Pons (tissue), 1 donor: ENCODE measurements around the gene GPNMB.
"Not testable (repeated sequence)": the region's sequence is repeated elsewhere in the genome, so short reads cannot be mapped to it uniquely, and the experiment has no call there.

Source experiments
- DNase-seq: peaks from one replicate; pipeline ENCODE4 v3.0.0-alpha.2; 2016; ENCODE audit warnings: low spot score

The GPNMB gene

DNA sequence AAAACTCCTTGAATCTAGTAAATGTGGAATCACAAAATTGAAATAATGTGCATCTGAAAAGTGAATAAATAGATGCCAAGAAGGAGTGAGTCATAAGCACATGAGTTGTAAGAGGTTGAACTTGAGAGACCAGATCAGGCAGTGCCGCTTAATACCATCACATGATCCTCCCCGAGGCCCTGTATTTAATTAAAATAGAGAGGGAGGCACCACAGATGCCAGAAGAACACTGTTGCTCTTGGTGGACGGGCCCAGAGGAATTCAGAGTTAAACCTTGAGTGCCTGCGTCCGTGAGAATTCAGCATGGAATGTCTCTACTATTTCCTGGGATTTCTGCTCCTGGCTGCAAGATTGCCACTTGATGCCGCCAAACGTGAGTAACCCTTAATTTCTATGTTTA is at the start of gene GPNMB:
Gene GPNMB, plus strand, starts transcription at position 221 of the 400 bp plus-strand sequence. Its CDS starts 83 bp downstream, at position 304.
- DNase-seq, result peak; percentile 45

DNA sequence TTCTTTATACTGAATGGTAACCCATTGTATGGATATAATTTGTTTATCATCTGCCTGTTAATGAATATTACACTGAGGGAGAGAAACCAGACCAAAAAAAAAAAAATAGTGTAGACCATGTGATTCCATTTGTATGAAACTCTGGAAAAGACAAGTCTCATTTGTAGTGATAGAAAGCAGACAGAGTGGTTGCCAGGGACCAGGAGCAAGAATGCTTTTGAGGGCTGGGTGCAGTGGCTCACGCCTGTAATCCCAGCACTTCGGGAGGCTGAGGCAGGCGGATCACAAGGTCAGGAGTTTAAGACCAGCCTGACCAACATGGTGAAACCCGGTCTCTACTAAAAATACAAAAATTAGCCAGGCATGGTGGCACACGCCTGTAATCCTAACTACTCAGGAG is 48.8 kb upstream of the GPNMB start:
- DNase-seq, result not testable (repeated sequence)

DNA sequence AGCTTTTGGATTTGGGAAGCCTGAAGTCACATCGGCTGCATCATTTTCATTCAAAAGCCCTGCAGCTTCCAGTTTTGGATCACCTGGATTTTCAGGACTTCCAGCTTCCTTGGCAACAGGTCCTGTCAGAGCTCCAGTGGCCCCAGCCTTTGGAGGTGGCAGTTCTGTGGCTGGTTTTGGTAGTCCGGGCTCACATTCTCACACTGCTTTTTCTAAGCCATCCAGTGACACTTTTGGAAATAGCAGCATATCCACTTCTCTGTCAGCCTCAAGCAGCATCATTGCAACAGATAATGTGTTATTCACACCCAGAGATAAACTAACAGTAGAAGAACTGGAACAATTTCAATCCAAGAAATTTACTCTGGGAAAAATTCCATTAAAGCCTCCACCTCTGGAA is 46.2 kb upstream of the GPNMB start:
- DNase-seq, result no peak

GRCh38 chr7:23204241-23204640 is 42.3 kb upstream of the GPNMB start:
- no peak for DNase-seq

GRCh38 chr7:23205577-23205908 is 41.0 kb upstream of the GPNMB start:
- DNase-seq, result no peak

DNA sequence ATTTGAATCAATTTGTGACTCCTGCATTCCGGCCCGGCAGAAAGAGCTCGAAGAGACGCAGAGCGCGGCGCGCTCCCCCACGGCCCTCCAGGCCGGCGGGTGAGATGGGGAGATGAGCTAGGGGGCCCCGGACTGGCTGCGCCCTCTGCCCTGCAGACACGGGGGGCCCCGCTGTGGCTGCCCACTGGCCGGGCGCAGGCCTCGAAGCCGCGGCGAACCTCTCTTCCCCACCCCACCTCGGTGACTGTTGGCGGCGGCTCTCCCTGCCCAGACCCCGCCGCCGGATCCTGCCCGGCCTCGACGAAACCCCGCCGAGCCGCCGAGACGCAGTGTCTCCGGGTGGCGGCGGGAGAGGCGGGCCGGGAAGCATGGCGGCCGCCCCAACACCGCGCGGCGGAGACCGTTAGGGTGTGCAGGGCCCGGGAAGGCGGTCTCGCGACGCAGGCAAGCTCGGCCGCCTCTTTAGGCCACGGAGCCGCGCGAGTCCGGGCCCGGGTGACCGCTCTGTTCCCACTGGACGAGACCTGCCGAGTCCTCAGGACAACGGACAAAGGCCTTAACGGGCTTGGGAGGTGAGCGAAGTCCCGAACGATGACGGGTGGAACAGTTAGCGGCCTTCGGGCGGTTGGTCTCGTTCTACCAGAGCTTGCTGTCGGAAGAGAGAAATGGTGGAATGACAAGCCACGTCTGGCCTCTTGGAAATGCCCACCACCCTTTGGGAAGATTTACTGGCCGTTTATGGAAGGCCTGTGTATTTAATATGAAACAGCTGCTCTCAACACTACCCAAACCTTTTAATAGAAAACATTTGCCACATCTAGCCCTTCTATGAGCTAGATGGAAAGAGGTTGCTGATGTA is 40.4 kb upstream of the GPNMB start:
- DNase-seq, result no peak

GRCh38 chr7:23207021-23207420 is 39.6 kb upstream of the GPNMB start:
- DNase-seq, result no peak

DNA sequence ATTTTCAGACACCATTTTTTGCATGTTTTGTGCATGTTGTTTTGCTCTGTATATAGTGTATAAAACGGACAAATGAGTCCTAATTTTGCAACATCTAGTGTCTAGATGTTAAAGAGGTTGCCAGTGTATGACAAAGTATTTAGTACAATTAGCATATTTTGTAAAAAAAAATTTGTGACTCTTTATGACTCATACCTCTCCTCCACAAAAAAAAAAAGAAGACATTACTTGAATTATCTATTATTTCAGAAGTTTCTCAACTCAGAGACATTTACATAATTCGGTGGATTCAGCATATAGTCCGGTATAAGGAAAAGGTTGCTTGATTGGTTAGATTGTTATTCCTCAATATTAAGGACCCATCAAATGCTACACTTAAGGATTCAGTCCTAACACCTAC is 38.7 kb upstream of the GPNMB start:
- no peak for DNase-seq

DNA sequence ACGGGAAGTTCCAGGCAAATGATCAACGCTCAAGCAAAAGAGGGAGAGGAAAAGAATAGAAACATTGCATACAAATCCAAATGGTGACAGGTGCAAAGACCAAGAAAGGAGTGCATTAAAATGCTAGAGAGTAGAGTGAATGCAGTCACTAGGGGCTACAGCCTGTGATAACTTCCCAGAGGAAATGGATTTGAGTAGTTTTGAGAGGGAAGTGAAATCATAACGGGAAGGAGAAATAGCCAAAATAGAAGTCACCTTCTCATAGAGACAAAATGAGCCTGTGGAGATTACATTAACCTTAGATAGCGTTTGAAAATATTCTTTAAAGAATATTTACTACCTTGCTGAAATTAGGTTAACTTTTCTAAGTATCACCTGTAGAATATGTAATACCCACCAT is 38.3 kb upstream of the GPNMB start:
- DNase-seq, result no peak

GRCh38 chr7:23210506-23210905 is 36.1 kb upstream of the GPNMB start:
- no peak for DNase-seq

DNA sequence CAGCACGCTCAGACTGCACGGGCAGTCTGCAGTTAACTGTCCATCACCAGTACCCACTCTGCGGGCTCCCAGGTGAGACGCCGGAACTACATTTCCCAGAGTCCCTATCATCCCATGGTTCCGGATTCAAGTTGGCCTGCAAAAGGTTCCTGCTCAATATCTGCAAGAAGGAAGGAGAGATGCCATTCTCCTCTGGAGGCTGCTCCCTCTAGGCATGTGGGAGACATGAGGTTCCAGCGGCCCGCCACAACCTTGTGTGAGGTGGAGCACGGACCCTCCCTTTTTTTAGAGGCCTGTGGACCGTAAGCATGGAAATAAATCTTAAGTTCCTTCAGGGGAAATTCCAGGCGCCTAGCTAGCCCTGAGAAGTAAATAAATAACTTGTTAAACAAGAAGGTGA is 35.0 kb upstream of the GPNMB start:
- no peak for DNase-seq

GRCh38 chr7:23212395-23212794 is 34.2 kb upstream of the GPNMB start:
- no peak for DNase-seq

DNA sequence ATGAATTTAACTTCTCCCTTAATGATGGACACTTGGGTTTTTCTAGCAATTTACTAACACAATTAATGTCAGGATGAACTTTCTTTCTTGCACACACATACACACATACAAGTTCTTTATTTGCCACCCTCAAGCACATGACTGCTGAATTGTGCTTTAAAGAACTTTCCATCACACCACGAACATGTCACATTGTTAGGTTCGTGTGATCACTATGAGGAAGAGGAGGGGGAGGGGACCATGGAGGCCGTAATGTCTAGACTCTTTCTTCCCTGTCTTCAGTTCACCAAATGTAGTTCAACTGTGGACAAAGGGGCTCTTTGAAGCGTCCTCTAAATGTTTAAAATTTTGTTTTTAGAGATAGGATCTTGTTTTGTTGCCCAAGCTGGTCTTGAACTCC is 33.7 kb upstream of the GPNMB start:
- DNase-seq, result peak; percentile 35

- DNase-seq, result no peak
Observed at GRCh38 chr7:23213755-23214154, 32.8 kb upstream of the GPNMB start.

- DNase-seq, result no peak
Observed at GRCh38 chr7:23214423-23214822, 32.2 kb upstream of the GPNMB start.

DNA sequence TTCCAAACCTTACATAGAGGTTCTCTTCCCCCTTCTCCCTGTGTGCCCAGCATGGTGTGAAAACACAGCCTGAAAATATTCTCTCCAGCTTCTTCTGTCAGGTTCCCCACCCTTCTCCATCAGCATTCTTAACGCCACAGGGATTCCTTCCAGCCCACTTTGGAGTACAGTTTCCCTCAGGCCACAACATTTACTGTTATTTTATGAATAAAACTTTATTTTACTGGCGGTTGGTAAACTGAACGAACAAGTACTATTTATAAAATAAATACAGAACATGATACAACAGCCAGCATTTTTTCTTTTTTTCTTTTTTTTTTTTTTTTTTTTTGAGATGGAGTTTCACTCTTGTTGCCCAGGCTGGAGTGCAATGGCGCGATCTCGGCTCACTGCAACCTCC is 31.6 kb upstream of the GPNMB start:
- no peak for DNase-seq

DNA sequence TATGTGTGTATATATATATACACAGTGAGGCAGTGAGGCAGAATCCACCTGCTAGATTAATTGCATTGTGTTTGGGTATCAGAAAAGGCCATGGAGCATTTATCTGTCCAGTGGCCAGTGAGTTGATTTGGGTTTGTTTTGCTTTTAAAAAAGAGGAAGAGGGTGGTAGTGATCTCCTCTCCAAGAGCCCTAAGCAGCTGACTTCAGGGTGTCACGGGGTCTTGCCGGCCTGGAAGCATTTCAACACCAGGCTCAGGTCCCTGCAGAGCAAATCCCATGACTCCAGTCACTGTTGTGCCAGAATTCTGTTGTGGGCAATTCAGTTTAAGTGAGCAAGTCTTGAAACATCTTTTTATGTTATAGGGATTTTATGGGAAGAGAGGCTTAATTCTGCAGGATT is 30.6 kb upstream of the GPNMB start:
- peak; percentile 83 for DNase-seq

- DNase-seq, result no peak
Observed at GRCh38 chr7:23218196-23218595, 28.4 kb upstream of the GPNMB start.

- no peak for DNase-seq
Observed at GRCh38 chr7:23220690-23221305, 25.8 kb upstream of the GPNMB start.

GRCh38 chr7:23222439-23223030 is 24.0 kb upstream of the GPNMB start:
- no peak for DNase-seq

DNA sequence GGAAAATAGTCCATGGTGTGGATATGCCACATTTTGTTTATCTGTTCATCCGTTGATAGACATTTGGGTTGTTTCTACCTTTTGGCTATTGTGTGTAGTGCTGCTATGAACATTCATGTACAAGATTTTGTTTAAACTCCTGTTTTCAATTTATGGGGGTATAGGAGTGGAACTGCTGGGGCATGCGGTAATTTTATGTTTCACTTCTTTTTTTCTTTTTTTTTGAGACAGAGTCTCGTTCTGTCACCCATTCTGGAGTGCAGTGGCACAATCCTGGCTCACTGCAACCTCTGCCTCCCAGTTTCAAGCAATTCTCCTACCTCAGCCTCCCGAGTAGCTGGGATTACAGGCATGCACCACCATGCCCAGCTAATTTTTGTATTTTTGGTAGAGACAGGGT is 22.2 kb upstream of the GPNMB start:
- DNase-seq, result not testable (repeated sequence)

GRCh38 chr7:23226844-23227450 is 19.6 kb upstream of the GPNMB start:
- peak; percentile 58 for DNase-seq

DNA sequence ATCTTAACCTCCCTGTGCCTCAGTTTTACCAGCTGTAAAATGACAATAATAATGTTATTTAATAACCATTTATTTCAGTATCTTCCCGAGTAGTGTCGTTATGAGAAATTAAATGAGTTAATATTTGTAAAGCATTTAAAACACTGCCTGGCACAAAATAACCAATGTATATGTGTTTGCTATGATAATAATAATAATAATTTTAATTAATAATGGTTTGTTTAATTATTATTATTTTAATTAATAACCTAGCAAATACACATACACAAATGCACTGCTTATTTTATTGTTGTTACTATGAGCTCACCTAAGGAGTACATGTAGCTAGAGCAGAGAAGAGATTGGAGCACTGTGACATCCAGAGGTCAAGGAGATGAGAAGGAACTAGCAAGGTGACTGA is 18.2 kb upstream of the GPNMB start:
- DNase-seq, result no peak
